Measurements from ENCODE around the gene DISC1.

GRCh38 chr1:231919239-231919885 is 292.8 kb downstream of the DISC1 start:
- no peak for TF ChIP-seq CTCF (conservative IDR thresholded peaks at IDR 0.05; ENCODE audit: low read depth, low read length)
- TF ChIP-seq EZH2 (IDR thresholded peaks at IDR 0.05; ENCODE audit: borderline replicate concordance, low read depth, low read length, poor library complexity, severe bottlenecking): no peak
